Astrocyte of the hippocampus (primary cell): ENCODE data around the gene CGB8.
"Not testable (repeated sequence)": the region's sequence is repeated elsewhere in the genome, so short reads cannot be mapped to it uniquely, and the experiment has no call there.

Source experiments
- DNase-seq: peaks from one replicate; pipeline ENCODE4 v3.0.0; 2011; ENCODE audit warnings: low read depth, low spot score

The CGB8 gene

DNA sequence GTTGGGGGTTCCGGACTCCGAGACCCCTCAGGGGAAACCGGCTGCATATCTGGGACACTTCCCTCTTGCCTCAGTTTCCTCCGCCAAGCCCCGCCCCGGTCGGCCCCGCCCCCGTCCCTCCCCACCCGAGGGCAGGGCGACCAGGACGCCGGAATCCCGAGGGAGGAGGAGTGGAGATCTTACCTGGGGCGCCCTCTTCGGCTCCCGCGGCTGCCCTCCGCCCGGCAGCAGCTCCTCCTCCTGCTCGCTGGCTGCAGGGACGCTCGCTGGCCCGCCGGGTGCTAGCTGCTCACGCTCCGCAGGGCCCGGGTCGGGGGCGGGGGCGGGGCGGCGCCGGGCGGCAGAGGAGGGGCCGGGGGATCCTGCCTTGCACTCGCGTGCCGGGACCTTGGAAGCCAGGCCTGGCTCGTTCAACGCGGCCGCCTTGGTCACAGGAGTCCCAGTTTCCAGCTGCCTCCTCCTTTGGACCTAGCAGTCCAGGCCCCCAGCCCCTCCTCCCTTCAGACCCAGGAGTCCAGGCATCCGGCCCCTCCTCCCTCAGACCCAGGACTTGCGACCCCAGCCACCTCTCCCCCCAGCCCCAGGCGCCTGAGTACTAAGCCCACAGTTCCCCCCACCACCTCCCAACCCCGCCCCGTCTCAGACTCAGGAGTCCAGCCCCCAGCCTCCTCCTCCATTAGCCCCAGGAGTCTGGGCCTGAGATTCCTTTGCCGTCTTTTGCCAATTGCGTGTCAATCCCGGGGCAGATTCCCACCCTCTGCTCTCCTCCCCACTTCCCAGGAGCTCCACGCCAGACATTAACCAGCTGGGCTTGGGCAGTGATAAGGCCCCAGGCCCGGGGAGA lies 16.1 kb upstream of the CGB8 start, which contains the start of gene NTF4:
TSS of gene NTF4 (minus strand) at position 51 of the 844 bp plus-strand sequence. CDS start 2,821 bp downstream, outside the sequence.
- peak; percentile 79 for DNase-seq

DNA sequence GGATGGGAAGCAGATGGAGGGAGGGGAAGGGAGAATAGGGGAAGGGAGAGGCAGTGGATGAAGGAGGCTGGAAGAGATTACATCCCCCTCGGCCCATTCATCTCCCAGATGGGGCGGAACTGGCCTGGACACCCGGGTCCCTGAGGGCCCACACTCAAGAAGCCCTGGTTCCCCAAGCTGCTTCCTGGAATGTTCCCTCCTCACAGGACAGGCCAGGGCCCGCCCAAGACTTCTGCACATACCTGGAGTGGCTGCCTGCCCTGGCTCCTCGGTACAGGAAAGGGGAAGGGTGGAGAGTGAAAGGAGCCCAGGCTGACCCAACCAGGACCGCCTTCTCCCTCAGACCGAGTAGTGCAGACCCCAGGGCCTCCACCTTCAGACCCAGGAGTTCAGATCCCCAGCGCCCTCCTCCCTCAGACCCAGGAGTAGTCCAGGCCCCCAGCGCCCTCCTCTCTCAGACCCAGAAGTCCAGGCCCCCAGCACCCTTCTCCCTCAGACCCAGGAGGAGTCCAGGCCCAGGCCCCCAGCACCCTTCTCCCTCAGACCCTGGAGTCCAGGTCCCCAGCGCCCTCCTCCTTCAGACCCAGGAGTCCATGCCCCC lies 15.2 kb upstream of the CGB8 start:
- no peak for DNase-seq

DNA sequence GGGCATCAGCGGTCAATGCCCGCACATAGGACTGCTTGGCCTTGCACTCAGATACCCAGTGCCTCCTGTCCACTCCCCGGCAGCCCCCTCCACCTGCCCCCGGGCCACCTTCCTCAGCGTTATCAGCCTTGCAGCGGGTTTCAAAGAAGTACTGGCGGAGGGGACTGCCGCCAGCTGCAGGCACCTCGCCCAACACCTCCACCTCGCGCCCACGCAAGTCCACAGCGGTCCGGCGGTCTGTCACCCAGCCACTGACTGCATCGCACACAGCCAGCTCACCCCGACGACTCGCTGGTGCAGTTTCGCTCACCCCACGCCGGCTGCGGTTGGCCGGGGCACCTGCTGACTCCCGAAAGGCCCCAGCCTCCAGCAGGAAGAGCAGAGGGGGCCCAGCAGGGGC lies 12.5 kb upstream of the CGB8 start:
- no peak for DNase-seq

DNA sequence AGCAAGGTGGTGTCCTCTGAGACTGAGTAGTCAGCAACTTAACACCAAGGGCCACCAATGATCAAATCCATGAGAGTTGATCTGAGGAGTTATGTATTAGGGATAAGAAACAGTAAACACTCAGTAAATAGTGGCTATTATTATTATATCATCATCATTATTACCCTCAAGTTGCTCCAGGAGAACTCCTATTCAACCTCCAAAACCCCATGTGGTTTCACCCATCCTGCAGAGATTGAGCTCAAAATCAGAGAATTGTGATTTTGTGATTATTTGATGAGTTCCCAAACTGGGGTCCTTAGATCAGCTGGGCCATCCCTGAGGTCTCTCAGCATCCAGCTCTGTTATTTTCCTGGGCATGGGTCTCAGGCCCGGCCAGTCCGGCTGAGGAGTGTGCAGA lies 12.1 kb upstream of the CGB8 start:
- DNase-seq: no peak

DNA sequence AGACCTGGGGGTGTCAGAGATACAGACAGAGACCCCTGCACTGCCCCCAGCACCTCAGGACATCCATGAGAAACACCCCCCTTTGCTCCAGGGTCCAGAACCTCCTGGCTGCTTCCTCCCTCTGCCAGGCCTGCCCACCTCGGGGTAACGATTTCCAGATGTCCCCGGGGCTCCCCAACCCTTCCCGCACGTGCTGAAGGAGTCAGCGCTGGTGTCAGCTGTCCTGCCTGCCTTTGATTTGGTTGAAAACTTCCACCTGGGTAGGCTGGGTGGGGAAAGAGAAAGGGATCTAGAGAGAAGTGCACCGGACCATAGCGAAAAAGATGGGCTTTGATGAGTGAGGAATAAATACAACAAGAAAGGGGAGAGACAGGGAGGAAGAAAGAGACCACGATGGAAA lies 10.1 kb upstream of the CGB8 start:
- DNase-seq: no peak

DNA sequence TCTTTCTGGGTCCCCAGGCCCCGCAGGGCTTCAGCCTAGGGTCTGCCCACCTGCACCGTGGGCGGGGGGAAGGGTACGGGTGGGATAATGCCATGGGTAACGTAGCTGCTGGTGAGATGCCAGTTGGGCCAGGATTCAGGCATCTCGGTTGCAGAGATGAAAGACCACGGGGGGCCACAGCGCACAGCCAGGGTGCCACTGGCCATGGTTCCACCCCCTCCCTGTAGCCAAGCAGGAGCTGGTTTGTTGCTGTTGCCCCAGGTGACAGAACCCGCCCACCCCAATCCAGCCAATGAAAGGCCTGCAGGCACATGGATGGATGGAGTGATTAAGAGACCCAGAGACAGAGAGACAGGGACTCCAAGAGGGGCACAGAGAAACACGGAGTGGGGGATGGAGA lies 9.7 kb upstream of the CGB8 start:
- DNase-seq: peak; percentile 69

DNA sequence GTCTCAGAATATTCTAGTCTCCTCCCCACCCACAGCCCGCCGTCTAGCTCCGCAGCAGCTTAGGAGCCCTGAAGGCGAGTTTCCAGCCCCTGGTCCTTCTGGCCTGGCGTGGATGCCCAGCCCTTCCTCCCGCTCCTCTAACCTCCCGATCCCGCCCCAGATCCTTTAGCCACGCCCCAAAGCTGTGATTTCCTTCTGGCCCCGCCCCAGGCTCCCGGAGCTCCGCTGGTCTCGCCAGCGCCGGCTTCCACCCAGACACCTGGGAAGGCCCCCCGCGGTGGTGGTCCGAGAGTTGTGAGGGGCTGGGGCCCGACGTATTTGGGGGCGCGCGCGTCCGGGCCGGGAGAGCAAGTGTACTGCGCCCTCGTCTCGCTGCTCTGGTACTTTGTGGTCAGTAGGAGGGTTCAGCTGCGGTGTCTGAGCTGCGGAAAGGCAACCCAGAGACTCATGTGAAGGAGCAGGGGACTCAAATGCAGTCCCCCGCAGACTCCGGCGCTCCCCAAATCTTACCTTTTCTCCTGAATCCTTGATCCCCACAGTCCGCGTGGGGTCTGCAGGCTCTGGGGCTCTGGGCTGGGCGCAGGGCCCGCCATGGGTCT lies 8.8 kb upstream of the CGB8 start, which contains the start of gene CGB7:
TSS of gene CGB7 (minus strand) at position 114 of the 599 bp plus-strand sequence. CDS start 2,374 bp downstream, outside the sequence.
- DNase-seq: peak; percentile 85

DNA sequence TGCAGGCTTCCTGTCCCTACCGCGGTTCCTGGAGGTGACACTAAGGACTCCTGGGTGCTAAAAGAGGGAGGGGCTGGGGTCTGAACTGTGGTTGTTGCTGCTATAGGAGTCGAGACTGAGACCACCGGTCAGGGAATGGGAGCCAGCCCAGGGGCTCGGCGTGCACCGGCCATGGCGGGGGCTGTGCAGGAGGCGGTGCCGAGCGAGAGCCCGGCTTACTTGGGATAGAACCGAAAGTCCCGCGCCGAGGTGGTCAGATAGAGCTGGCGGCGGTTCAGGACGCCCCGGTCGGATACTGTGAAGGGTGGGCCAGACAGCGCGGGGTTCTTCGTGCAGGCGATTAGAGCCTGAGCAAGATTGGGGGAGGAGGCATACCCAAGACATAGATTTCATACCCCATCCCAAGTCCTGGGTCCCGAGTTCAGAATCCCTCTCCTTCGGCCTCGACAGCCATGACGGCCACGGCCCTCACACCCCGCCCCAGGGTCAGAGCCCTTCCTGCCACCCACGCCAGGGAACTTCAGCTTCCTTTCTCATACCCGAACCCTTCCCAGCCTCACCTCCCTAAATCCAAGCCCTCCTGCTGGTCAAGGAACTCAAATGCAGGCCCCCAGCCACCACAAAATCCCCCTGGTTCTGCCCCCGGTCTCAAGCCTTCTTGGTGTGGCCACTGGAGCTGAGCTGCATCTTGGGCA lies 8.1 kb upstream of the CGB8 start:
- DNase-seq: not testable (repeated sequence)

DNA sequence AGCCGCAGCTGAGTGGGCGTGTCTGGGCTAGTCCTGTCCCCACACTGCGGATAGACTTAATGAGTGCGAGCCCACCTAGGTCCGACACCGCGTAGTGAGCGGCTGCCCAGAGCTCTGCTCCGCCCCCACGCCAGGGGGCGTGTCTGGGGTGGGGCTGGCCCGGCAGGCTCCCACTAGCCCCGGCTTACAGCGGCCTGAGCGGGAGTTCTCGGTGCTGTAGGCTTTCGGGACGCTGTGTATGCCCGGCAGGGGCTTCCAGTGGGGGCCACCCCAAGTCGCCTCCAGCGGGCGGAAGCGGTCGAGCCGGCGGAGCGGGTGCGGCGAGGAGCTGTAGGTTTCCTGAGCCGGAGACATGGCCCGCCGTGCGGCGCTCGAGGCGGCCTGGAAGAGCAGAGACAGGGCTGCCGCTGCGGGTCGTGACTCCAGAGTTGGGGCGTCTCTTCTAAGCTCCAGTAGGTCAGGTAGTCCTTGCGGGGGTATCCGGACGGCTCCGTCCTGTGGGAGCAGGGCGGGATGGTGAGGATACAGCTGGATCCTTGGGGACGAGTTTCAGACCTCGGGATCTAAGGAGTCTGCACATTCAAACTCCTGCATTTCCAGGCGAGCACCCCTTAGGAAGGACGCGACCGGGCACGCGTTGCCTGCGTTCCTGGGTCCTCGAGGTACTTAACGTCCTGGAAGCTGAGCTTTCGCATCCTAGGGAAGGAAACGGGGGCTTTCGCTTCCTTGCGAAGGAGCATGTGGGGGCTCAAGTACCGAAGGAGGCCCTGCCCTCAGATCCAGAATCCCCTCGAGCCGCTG lies 7.4 kb upstream of the CGB8 start:
- DNase-seq: peak; percentile 84

DNA sequence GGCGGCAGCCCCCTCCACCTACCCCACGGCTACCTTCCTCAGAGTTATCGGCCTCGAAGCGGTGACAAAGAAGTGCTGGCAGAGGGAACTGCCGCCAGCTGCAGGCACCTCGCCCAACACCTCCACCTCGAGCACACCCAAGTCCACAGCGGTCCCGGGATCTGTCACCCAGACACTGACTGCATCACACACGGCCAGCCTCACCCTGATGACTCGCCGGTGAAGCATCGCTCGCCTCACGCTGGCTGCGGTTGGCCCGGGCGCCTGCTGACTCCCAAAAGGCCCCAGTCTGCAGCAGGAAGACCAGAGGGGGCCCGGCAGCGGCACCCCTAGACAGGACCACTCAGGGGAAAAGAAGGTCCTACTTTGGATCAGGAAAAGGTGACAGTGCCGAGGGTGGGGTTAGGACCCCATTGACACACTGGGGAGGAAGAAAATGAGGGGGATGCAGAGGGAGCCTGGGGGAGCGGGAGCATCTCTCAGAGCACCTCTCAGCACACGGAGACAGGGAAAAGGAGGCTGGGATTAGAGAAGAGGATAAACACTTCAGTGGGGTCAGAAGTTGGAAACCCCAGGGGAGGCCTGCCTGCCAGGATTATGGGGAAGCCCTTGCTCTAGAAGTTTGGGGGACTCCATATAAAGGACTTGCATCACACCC lies 1.6 kb upstream of the CGB8 start:
- DNase-seq: peak; percentile 83

DNA sequence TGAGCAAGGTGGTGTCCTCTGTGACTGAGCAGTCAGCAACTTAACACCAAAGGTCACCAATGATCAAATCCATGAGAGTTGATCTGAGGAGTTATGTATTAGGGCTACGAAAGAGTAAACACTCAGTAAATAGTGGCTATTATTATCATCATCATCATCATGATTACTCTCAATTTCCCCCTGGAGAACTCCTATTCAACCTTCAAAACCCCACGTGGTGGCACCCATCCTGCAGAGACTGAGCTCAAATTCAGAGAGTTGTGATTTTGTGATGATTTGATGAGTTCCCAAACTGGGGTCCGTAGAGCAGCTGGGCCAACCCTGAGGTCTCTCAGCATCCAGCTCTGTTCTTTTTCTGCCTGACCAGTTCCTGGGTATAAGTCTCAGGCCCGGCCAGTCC lies 923 bp upstream of the CGB8 start:
- not testable (repeated sequence) for DNase-seq

DNA sequence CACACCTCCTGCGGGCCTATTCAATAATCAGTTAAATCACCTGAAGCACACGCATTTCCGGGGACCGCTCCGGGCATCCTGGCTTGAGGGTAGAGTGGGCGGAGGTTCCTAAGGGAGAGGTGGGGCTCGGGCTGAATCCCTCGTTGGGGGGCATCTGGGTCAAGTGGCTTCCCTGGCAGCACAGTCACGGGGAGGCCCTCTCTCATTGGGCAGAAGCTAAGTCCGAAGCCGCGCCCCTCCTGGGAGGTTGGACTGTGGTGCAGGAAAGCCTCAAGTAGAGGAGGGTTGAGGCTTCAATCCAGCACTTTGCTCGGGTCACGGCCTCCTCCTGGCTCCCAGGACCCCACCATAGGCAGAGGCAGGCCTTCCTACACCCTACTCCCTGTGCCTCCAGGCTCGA lies 5.4 kb downstream of the CGB8 start, which contains the start of gene CGB5:
TSS of gene CGB5 (plus strand) at position 301 of the 400 bp plus-strand sequence. CDS start 362 bp downstream, outside the sequence.
- not testable (repeated sequence) for DNase-seq

DNA sequence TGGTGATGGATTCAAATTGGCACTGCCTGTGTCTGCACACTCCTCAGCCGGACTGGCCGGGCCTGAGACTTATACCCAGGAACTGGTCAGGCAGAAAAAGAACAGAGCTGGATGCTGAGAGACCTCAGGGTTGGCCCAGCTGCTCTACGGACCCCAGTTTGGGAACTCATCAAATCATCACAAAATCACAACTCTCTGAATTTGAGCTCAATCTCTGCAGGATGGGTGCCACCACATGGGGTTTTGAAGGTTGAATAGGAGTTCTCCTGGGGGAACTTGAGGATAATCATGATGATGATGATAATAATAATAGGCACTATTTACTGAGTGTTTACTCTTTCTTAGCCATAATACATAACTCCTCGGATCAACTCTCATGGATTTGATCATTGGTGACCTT lies 6.2 kb downstream of the CGB8 start:
- not testable (repeated sequence) for DNase-seq

DNA sequence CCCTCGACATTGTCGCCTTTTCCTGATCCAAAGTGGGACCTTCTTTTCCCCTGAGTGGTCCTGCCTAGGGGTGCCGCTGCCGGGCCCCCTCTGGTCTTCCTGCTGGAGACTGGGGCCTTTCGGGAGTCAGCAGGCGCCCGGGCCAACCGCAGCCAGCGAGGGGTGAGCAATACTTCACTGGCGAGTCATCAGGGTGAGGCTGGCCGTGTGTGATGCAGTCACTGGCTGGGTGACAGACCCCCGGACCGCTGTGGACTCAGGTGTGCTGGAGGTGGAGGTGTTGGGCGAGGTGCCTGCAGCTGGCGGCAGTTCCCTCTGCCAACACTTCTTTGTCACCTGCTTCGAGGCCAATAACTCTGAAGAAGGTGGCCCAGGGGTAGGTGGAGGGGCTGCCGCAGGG lies 6.7 kb downstream of the CGB8 start:
- DNase-seq: peak; percentile 80

DNA sequence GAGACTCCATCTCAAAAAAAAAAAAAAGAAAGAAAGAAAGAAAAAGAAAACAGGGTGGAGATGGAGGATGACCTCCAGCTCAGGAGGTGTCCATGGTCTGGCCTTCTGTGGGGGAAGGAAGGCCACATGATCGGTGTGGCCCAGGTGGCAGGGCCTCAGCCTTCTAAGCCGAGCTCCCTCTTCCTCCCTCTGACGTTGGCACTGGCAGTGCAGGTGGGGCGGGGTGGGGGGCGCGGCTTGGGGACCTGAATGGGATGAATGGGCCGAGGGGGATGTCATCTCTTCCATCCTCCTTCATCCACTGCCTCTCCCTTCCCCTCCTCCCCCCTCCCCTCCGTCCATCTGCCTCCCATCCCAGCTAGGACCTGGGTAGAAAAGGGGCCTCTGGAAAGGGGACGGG lies 9.2 kb downstream of the CGB8 start:
- not testable (repeated sequence) for DNase-seq

DNA sequence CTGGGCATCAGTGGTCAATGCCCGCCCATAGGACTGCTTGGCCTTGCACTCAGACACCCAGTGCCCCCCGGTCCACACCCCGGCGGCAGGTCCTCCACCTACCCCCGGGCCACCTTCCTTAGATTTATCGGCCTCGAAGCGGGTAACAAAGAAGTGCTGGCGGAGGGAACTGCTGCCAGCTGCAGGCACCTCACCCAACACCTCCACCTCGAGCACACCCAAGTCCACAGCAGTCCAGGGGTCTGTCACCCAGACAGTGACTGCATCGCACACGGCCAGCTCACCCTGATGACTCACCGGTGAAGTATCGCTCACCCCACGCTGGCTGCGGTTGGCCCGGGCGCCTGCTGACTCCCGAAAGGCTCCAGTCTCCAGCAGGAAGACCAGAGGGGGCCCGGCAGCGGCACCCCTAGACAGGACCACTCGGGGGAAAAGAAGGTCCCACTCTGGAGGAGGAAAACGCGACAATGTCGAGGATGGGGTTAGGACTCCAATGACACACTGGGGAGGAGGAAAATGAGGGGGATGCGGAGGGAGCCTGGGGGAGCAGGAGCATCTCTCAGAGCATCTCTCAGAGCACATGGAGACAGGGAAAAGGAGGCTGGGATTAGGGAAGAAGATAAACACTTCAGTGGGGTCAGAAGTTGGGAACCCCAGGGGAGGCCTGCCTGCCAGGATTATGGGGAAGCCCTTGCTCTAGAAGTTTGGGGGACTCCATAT lies 10.2 kb downstream of the CGB8 start:
- DNase-seq: peak; percentile 86

DNA sequence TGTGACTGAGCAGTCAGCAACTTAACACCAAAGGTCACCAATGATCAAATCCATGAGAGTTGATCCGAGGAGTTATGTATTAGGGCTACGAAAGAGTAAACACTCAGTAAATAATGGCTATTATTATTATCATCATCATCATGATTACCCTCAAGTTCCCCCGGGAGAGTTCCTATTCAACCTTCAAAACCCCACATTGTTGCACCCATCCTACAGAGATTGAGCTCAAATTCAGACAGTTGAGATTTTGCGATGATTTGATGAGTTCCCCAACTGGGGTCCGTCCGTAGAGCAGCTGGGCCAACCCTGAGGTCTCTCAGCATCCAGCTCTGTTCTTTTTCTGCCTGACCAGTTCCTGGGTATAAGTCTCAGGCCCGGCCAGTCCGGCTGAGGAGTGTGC lies 10.8 kb downstream of the CGB8 start:
- DNase-seq: not testable (repeated sequence)

DNA sequence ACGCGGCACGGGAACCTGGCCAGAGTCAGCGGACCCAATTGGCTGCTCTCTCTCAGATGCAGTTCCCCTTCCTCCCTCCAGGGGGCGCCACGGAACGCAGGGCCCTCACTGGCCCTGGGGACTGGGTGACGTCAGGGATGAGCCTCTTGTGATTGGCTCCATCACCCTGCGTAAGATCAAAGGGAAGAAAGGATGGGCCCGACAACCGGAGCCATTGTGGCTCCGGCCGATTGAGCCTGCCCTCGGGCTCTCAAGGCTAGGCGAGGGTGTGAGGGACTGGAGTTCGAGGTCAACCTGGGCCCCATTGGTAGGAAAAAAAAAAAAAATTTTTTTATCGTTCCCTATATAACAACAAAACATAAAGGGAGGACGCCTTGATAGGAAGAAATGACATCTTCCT lies 12.1 kb downstream of the CGB8 start, which contains the start of gene CGB1:
TSS of gene CGB1 (minus strand) at position 81 of the 400 bp plus-strand sequence. CDS start 184 bp downstream, outside the sequence.
- not testable (repeated sequence) for DNase-seq

DNA sequence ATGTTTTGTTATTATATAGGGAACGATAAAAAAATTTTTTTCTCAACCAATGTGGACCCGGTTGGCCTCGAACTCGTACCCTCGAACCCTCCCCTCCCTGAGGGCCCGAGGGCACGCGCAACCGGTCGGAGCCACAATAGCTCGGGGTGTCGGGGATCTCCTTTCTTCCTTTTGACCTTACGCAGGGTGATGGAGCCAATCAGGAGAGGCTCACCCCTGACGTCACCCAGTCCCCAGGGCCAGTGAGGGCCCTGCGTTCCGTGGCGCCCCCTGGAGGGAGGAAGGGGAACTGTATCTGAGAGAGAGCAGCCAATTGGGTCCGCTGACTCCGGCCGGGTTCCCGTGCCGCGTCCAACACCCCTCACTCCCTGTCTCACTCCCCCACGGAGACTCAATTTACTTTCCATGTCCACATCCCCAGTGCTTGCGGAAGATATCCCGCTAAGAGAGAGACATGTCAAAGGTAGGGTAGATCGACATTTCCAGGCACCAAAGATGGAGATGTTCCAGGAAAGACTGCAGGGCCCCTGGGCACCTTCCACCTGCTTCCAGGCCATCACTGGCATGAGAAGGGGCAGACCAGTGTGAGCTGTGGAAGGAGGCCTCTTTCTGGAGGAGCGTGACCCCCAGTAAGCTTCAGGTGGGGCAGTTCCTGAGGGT lies 17.1 kb downstream of the CGB8 start, which contains the start of gene CGB2:
TSS of gene CGB2 (plus strand) at position 249 of the 660 bp plus-strand sequence. CDS start at position 455, 206 bp downstream.
- not testable (repeated sequence) for DNase-seq
